Measurements from ENCODE around the gene UQCC2.

The UQCC2 gene

GRCh38 chr6:33671744-33672072 is 39.8 kb downstream of the UQCC2 start:
- no peak for DNase-seq

- DNase-seq, result no peak
Measured at GRCh38 chr6:33670971-33671743, 40.3 kb downstream of the UQCC2 start.

- no peak for DNase-seq
Measured at GRCh38 chr6:33670086-33670660, 41.3 kb downstream of the UQCC2 start.

- DNase-seq, result no peak
Measured at GRCh38 chr6:33668914-33669313, 42.6 kb downstream of the UQCC2 start.

- no peak for DNase-seq
Measured at GRCh38 chr6:33668328-33668727, 43.2 kb downstream of the UQCC2 start.

- no peak for DNase-seq
Measured at GRCh38 chr6:33667776-33668175, 43.7 kb downstream of the UQCC2 start.

GRCh38 chr6:33667072-33667471 is 44.4 kb downstream of the UQCC2 start:
- DNase-seq, result no peak

GRCh38 chr6:33665957-33666356 is 45.5 kb downstream of the UQCC2 start:
- no peak for DNase-seq

- no peak for DNase-seq
Measured at GRCh38 chr6:33664506-33665057, 46.9 kb downstream of the UQCC2 start.

GRCh38 chr6:33663727-33664449 is 47.6 kb downstream of the UQCC2 start:
- no peak for DNase-seq

- DNase-seq, result no peak
Measured at GRCh38 chr6:33663028-33663427, 48.5 kb downstream of the UQCC2 start.

GRCh38 chr6:33662318-33662717 is 49.2 kb downstream of the UQCC2 start:
- no peak for DNase-seq

- DNase-seq, result no peak
Measured at GRCh38 chr6:33661106-33661838, 50.2 kb downstream of the UQCC2 start.

- DNase-seq, result no peak
Measured at GRCh38 chr6:33659986-33660385, 51.5 kb downstream of the UQCC2 start.

- DNase-seq, result no peak
Measured at GRCh38 chr6:33658982-33659689, 52.4 kb downstream of the UQCC2 start.

- DNase-seq, result no peak
Measured at GRCh38 chr6:33656844-33657243, 54.7 kb downstream of the UQCC2 start.

GRCh38 chr6:33654831-33655554 is 56.5 kb downstream of the UQCC2 start:
- DNase-seq, result no peak

- no peak for DNase-seq
Measured at GRCh38 chr6:33652002-33652401, 59.5 kb downstream of the UQCC2 start.

- no peak for DNase-seq
Measured at GRCh38 chr6:33651403-33651802, 60.1 kb downstream of the UQCC2 start.

Measured in DMS 273 treated with DMSO at 0.1 percent for 48 hours (cell line).